Transverse colon (tissue), 4 donors: Measurements from ENCODE around the gene PTPRQ. TPM values are rescaled to one million over a fixed set of nuclear protein-coding genes. Genes with fewer than 3 reads are reported as not detected.

Experiments
- DNase-seq: peaks from one replicate; pipeline ENCODE4 v3.0.0-alpha.2; 2019
- H3K27ac ChIP-seq, 4 donors: fragments of 200-600 bp; sonication (generic); 2 replicates each; pipeline ENCODE4 v1.5.1; 2016 to 2018; ENCODE audit warnings: inconsistent platforms in 4 of 4
- H3K27me3 ChIP-seq: fragments of 200-600 bp; sonication (generic); 2 replicates; pipeline ENCODE4 v1.5.1; 2017; ENCODE audit warnings: inconsistent platforms
- H3K36me3 ChIP-seq, 4 donors: fragments of 200-600 bp; sonication (generic); 2 replicates each; pipeline ENCODE4 v1.5.1; 2017 to 2019; ENCODE audit warnings: inconsistent platforms in 4 of 4
- H3K4me1 ChIP-seq, 4 donors: fragments of 200-600 bp; sonication (generic); 2 replicates each; pipeline ENCODE4 v1.5.1; 2017 to 2020; ENCODE audit warnings: inconsistent platforms in 4 of 4
- H3K4me3 ChIP-seq, 4 donors: fragments of 200-600 bp; sonication (generic); 1 replicate in 1 of 4; 2 replicates in 3 of 4; pipeline versions ENCODE4 v1.5.1 to v1.6.1; 2017 to 2019; ENCODE audit warnings: inconsistent platforms in 4 of 4
- H3K9me3 ChIP-seq, 2 donors: fragments of 200-600 bp; sonication (generic); 2 replicates each; pipeline ENCODE4 v1.5.1; 2017 to 2019; ENCODE audit warnings: inconsistent platforms in 2 of 2
- EP300 ChIP-seq: sonication (generic); formaldehyde crosslinking; IDR thresholded peaks from one replicate; pipeline ENCODE4 v1.6.1; 2017; ENCODE audit warnings: antibody characterized with exemption, low read depth
- POLR2A ChIP-seq: fragments of 450-650 bp; IDR thresholded peaks from one replicate; pipeline ENCODE4 v1.6.1; 2016; ENCODE audit warnings: antibody characterized with exemption, mild to moderate bottlenecking, moderate library complexity
- POLR2AphosphoS5 ChIP-seq, 3 donors: sonication (generic); formaldehyde crosslinking; IDR thresholded peaks; one replicate each; pipeline ENCODE4 v1.6.1; 2016; ENCODE audit warnings: antibody characterized with exemption in 3 of 3
- WGBS, 2 donors: methylation state at CpG; one replicate each; pipeline ENCODE4 v1.1.5; 2018; ENCODE audit warnings: low coverage in 1 of 2; 5-methylcytosine and 5-hydroxymethylcytosine counted together
- in situ Hi-C, 4 donors: fragments of 200-750 bp; cut with MboI; loops; one replicate each; pipeline versions ENCODE4 v1.15.0 to v1.15.1; 2017; ENCODE audit warnings: low sequenced_read_pairs in 3 of 4, low pct_ligation_motif_present in 1 of 4, low pct_unique_long_range_greater_than_20kb in 1 of 4
- intact Hi-C: fragments of 100-400 bp; cut with DNase I; formaldehyde crosslinking; loops from one replicate; pipeline ENCODE4 v1.15.1; 2023; ENCODE audit warnings: low total_unique reads
- total RNA-seq, 4 donors: library from RNA; depleted of rRNA; stranded (reverse); fragments of >200 nt; gene quantifications; one replicate each; pipeline ENCODE4 v1.1.0, GENCODE V29; 2016
- TF ChIP-seq, protein P1 (sequence below), 5 experiments: fragments of 200-600 bp in 3 of 5; fragments of 450-650 bp in 2 of 5; sonication (generic) in 3 of 5; IDR thresholded peaks; 1 replicate in 2 of 5; 2 replicates in 3 of 5; pipeline ENCODE4 v1.5.1; 2016 to 2017; ENCODE audit warnings: antibody characterized with exemption in 5 of 5, inconsistent platforms in 3 of 5, mild to moderate bottlenecking in 2 of 5, moderate library complexity in 1 of 5

The PTPRQ gene
- total RNA-seq, 4 donors from 2014 or later, result under 0.01 to 0.16 TPM; not detected in 2

DNA sequence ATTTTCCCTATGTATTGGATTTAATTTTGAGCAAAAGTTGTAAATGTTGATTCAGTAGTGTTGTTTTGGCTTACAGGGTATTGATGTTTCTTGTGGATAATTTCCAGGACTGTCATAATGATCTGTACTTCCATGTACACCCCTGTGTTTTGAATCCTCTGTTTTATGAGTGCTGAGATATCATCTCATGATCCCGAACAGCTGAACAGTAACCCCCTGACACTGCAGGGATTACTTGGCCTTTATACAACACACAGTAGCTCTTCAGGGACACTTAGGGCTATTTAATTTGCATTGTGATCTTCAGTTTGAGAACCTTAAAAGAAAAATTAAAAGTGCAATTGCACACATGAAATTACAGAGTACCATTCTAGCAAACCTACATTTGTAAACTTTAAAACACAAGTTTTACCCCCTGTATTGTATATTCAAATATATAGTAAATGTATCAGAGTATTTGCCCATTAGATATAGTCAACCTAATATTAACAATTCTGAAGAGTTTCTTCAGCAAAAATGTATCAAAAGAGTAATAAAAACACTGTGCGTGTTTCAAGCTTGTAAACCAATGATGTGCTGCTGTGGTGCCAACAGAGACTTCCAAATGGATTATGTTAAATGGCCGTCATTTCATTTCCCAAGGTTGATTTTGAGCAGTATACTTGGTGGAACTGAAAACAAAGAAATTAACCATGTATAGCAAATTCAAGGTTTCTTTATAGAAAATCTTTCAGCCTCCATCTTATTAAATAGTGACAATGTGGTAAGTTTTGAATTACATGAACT lies 235.5 kb downstream of the PTPRQ start:
- Histone ChIP-seq H3K36me3 (no peaks in the 10 kb centered on the region), H3K27ac (no peak overlapping the region), H3K27me3 (no peaks in the 10 kb centered on the region), H3K4me1 (no peaks in the 10 kb centered on the region), H3K9me3 (no peaks in the 10 kb centered on the region), H3K4me3 (no peak overlapping the region)
- 76 to 78% methylated on average over 2 to 3 of the region's 3 CpGs for WGBS, 2 donors
- in situ Hi-C loops, result no loop called here
- intact Hi-C loops, result no loop called here
- TF ChIP-seq POLR2A (no peak), EP300 (no peak), POLR2AphosphoS5 (IDR thresholded peaks at IDR 0.05) (no peak)
- TF ChIP-seq, protein P1, sequence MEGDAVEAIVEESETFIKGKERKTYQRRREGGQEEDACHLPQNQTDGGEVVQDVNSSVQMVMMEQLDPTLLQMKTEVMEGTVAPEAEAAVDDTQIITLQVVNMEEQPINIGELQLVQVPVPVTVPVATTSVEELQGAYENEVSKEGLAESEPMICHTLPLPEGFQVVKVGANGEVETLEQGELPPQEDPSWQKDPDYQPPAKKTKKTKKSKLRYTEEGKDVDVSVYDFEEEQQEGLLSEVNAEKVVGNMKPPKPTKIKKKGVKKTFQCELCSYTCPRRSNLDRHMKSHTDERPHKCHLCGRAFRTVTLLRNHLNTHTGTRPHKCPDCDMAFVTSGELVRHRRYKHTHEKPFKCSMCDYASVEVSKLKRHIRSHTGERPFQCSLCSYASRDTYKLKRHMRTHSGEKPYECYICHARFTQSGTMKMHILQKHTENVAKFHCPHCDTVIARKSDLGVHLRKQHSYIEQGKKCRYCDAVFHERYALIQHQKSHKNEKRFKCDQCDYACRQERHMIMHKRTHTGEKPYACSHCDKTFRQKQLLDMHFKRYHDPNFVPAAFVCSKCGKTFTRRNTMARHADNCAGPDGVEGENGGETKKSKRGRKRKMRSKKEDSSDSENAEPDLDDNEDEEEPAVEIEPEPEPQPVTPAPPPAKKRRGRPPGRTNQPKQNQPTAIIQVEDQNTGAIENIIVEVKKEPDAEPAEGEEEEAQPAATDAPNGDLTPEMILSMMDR (IDR thresholded peaks at IDR 0.05), result no peak
- no peak for DNase-seq

DNA sequence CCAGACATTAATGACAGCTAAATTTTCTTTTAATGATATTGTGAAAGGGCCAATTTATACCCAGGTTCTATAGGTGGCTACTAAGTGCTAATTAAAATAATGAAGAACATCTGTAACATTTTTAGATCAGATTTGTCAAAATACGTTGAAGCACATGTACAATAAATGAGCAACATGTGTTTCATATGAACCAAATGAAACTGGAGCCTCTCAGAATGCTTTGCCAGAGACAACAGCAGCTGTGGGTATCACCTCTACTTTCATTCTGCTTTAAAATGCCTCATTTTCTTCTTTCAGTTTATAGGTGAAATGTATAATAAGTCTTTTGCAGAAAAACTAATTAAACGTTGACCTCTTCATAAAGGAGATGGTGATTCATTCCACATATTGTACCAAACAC lies 237.3 kb downstream of the PTPRQ start:
- Histone ChIP-seq H3K9me3 (no peaks in the 10 kb centered on the region), H3K27ac (no peak overlapping the region), H3K27me3 (no peaks in the 10 kb centered on the region), H3K4me1 (no peaks in the 10 kb centered on the region), H3K4me3 (no peak overlapping the region), H3K36me3 (no peaks in the 10 kb centered on the region)
- no peak for DNase-seq
- no peak for TF ChIP-seq EP300
- TF ChIP-seq, protein P1 (IDR thresholded peaks at IDR 0.05), result no peak
- no peak for TF ChIP-seq POLR2A
- TF ChIP-seq POLR2AphosphoS5 (IDR thresholded peaks at IDR 0.05), result no peak
- in situ Hi-C loops, result no loop called here
- intact Hi-C loops, result no loop called here
- WGBS, 2 donors, result 55 to 57% methylated on average over 2 of the region's 2 CpGs

DNA sequence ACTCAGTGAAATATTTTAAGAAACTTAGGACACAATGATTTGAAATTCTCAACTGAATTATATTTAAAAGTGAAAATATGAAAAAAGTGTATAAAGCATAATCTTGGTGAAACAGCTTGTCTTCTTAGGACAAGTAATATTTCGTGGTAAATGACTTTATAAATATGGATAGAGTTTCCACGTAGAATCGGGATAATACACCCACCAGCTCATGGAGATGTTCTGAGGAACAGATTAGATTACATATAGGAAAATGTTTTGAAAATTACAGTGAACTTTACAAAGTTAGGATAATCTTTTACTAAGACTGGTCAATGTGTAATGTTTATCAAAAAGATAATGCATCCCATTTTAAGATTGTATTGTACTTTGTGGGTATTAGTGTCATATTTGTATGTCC lies 237.8 kb downstream of the PTPRQ start:
- no peaks in the 10 kb centered on the region for H3K4me1 ChIP-seq
- in situ Hi-C loops, result no loop called here
- no peak overlapping the region for H3K4me3 ChIP-seq
- 74 to 78% methylated on average over 3 of the region's 3 CpGs for WGBS, 2 donors
- TF ChIP-seq, protein P1 (IDR thresholded peaks at IDR 0.05), result no peak
- TF ChIP-seq EP300 (no peak), POLR2A (no peak), POLR2AphosphoS5 (IDR thresholded peaks at IDR 0.05) (no peak)
- H3K36me3 ChIP-seq, result no peaks in the 10 kb centered on the region
- no peak overlapping the region for H3K27ac ChIP-seq
- no peaks in the 10 kb centered on the region for H3K27me3 ChIP-seq
- DNase-seq, result no peak
- H3K9me3 ChIP-seq, result no peaks in the 10 kb centered on the region
- intact Hi-C loops, result no loop called here

DNA sequence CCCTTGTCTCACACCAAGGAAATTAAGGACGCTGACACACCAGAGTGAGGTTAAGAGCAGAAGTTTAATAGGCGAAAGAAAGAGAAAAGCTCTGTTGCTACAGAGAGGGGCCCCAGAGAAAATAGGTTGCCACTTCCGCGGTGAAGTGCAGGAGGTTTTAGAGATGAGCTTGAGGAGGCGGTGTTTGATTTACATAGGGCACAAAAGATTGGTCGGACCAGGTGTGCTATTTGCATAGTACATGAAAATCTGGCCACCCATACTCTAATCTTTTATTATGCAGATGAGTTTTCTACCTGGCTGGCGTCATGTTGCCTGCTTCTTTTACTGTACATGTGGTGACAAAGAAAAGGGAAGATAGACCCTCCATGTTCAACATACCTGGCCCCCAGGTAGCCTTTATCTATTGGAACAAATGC lies 240.1 kb downstream of the PTPRQ start:
- no peaks in the 10 kb centered on the region for H3K4me1 ChIP-seq
- DNase-seq, result no peak
- TF ChIP-seq, protein P1 (IDR thresholded peaks at IDR 0.05), result no peak
- H3K27ac ChIP-seq, result no peak overlapping the region
- H3K27me3 ChIP-seq, result no peaks in the 10 kb centered on the region
- WGBS, 2 donors, result 40 to 48% methylated on average over 1 to 7 of the region's 7 CpGs
- no peaks in the 10 kb centered on the region for H3K36me3 ChIP-seq
- H3K4me3 ChIP-seq, result no peak overlapping the region
- no peaks in the 10 kb centered on the region for H3K9me3 ChIP-seq
- intact Hi-C loops (no loop called here), in situ Hi-C loops (no loop called here)
